HEK293T (cell line): ENCODE results near the gene FERMT1.

Experiments used
- CTCF ChIA-PET: fragments of 350-600 bp; formaldehyde crosslinking; extraction: SDS; loops from one replicate; lab custom pipeline; 2021; ENCODE audit warnings: antibody characterized with exemption, inconsistent platforms; lab: Yijun Ruan, JAX
- POLR2A ChIA-PET: fragments of 350-600 bp; formaldehyde crosslinking; extraction: SDS; loops from one replicate; lab custom pipeline; 2020; ENCODE audit warnings: antibody characterized with exemption, inconsistent platforms; lab: Yijun Ruan, JAX
- DNase-seq: peaks from one replicate; pipeline ENCODE4 v3.0.0; 2012; ENCODE audit warnings: mixed read lengths; ENCODE audit errors: extremely low spot score
- ARNT ChIP-seq: fragments of 450-650 bp; IDR thresholded peaks from 2 replicates; pipeline ENCODE4 v1.6.1; 2017; ENCODE audit warnings: mild to moderate bottlenecking
- BHLHE40 ChIP-seq: fragments of 450-650 bp; IDR thresholded peaks from 2 replicates; pipeline ENCODE4 v1.6.1; 2016; ENCODE audit warnings: mild to moderate bottlenecking, moderate library complexity, borderline replicate concordance
- CTBP1 ChIP-seq: fragments of 450-650 bp; IDR thresholded peaks from 2 replicates; pipeline ENCODE4 v1.6.1; 2016; ENCODE audit warnings: borderline replicate concordance
- ELF4 ChIP-seq: fragments of 450-650 bp; IDR thresholded peaks from 2 replicates; pipeline ENCODE4 v1.6.1; 2017; ENCODE audit warnings: antibody characterized with exemption
- FOXA1 ChIP-seq: fragments of 450-650 bp; IDR thresholded peaks from 2 replicates; pipeline ENCODE4 v1.6.1; 2016; ENCODE audit warnings: mild to moderate bottlenecking
- FOXK2 ChIP-seq: fragments of 450-650 bp; IDR thresholded peaks from 2 replicates; pipeline ENCODE4 v1.6.1; 2016; ENCODE audit warnings: mild to moderate bottlenecking
- FOXM1 ChIP-seq: fragments of 450-650 bp; IDR thresholded peaks from 2 replicates; pipeline ENCODE4 v1.6.1; 2017; ENCODE audit warnings: mild to moderate bottlenecking, borderline replicate concordance
- HDGF ChIP-seq: fragments of 450-650 bp; IDR thresholded peaks from 2 replicates; pipeline ENCODE4 v1.6.1; 2017; ENCODE audit warnings: antibody characterized with exemption, borderline replicate concordance
- L3MBTL2 ChIP-seq: fragments of 450-650 bp; conservative IDR thresholded peaks from 2 replicates; pipeline ENCODE4 v1.6.1; 2016; ENCODE audit warnings: mild to moderate bottlenecking
- LEF1 ChIP-seq: fragments of 450-650 bp; IDR thresholded peaks from 2 replicates; pipeline ENCODE4 v1.6.1; 2017; ENCODE audit warnings: mild to moderate bottlenecking, borderline replicate concordance
- NFRKB ChIP-seq: fragments of 450-650 bp; IDR thresholded peaks from 2 replicates; pipeline ENCODE4 v1.6.1; 2016; ENCODE audit warnings: mild to moderate bottlenecking, moderate library complexity
- SP1 ChIP-seq: fragments of 450-650 bp; IDR thresholded peaks from 2 replicates; pipeline ENCODE4 v1.6.1; 2017
- SUZ12 ChIP-seq: fragments of 450-650 bp; IDR thresholded peaks from 2 replicates; pipeline ENCODE4 v1.6.1; 2016; ENCODE audit warnings: mild to moderate bottlenecking
- TARDBP ChIP-seq: fragments of 450-650 bp; IDR thresholded peaks from 2 replicates; pipeline ENCODE4 v1.6.1; 2016
- ZNF384 ChIP-seq: fragments of 450-650 bp; IDR thresholded peaks from 2 replicates; pipeline ENCODE4 v1.6.1; 2016
- TF ChIP-seq, protein P1 (sequence below): fragments of 450-650 bp; IDR thresholded peaks from 2 replicates; pipeline ENCODE4 v1.6.1; 2016

FERMT1 gene

GRCh38 chr20:6066582-6066981, 56.2 kb downstream of the FERMT1 start:
- TF ChIP-seq ARNT (no peak), HDGF (no peak), FOXK2 (no peak), NFRKB (no peak), FOXM1 (no peak), ELF4 (no peak)
- CTCF ChIA-PET, result no interaction called here
- no peak for DNase-seq
- POLR2A ChIA-PET, result no interaction called here

DNA sequence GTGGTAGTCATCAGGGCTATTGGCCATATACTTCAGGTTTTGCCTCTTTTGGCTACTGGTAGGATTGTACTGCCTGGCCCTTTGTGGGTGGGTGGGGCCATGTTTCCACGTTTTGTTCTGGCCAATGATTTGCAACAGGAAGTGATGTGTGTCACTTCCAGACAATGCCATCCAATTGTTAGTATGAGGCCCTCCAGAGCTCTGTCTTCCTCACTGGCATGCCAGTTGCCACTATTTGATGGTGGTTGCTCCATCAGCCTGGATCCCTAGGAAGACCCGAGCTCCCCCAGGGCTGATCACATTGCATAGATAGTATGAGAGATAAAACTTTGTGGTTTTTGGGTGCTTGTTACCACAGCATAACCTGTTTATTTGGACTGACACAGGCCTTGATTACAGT, 61.3 kb downstream of the FERMT1 start:
- ChIA-PET POLR2A (no interaction called here), CTCF (no interaction called here)
- TF ChIP-seq HDGF (no peak), FOXK2 (no peak), L3MBTL2 (no peak), FOXM1 (no peak), NFRKB (no peak), ELF4 (no peak), BHLHE40 (no peak), FOXA1 (no peak), ARNT (no peak), CTBP1 (no peak), SP1 (no peak), LEF1 (no peak), ZNF384 (no peak), TARDBP (no peak), SUZ12 (no peak)
- TF ChIP-seq, protein P1, sequence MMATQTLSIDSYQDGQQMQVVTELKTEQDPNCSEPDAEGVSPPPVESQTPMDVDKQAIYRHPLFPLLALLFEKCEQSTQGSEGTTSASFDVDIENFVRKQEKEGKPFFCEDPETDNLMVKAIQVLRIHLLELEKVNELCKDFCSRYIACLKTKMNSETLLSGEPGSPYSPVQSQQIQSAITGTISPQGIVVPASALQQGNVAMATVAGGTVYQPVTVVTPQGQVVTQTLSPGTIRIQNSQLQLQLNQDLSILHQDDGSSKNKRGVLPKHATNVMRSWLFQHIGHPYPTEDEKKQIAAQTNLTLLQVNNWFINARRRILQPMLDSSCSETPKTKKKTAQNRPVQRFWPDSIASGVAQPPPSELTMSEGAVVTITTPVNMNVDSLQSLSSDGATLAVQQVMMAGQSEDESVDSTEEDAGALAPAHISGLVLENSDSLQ, result no peak
- no peak for DNase-seq

GRCh38 chr20:6060213-6060612, 62.6 kb downstream of the FERMT1 start:
- ChIA-PET CTCF (no interaction called here), POLR2A (no interaction called here)

DNA sequence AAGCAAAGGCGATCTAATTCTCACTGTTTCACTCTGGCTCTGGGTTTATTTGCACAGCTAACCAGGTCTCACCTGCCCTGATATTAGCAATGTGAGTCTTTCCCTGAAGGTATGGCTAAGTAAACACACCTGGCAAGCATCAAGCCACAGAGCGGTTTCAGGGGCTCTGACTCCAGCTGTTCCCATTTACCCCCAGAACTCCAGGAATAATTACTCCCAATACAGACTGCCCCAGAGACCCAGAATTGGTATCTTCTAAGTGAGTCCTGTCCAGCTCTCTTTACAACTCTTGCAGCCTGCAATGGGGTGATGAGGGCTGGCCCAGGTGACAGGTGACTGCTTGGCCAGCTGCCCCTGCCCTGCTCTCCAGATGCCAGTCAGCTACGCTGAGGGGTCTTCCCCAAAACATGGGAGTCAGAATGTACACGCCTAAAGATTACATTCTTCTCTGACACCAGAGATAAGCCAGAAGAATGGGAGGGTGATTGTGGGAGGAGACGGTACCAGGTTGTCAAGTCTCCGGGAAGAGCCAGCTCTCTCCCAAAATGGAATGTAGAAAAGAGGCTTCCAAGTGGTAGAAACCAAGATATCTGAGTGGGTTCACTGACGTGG, 64.0 kb downstream of the FERMT1 start:
- CTCF ChIA-PET, result interaction anchor here (0.6 kb wide), 1 partner anchor 630 kb away, joined by 9 read pairs; no protein-coding TSS in a partner anchor
- TF ChIP-seq CTBP1 (no peak), SUZ12 (no peak), TARDBP (no peak), FOXK2 (no peak), HDGF (no peak), NFRKB (no peak), L3MBTL2 (no peak), LEF1 (no peak)
- DNase-seq, result no peak
- POLR2A ChIA-PET, result no interaction called here

More at GRCh38 chr20:6060213-6060612, 62.6 kb downstream of the FERMT1 start:
- no peak for TF ChIP-seq BHLHE40
- TF ChIP-seq, protein P1, result no peak
- no peak for TF ChIP-seq TARDBP
- TF ChIP-seq SUZ12, result no peak
- TF ChIP-seq FOXA1, result no peak
- TF ChIP-seq FOXM1, result no peak
- TF ChIP-seq ELF4, result no peak
- no peak for TF ChIP-seq FOXK2
- TF ChIP-seq SP1, result no peak
- TF ChIP-seq LEF1, result no peak
- no peak for TF ChIP-seq CTBP1
- TF ChIP-seq ARNT, result no peak
- DNase-seq, result no peak

DNA sequence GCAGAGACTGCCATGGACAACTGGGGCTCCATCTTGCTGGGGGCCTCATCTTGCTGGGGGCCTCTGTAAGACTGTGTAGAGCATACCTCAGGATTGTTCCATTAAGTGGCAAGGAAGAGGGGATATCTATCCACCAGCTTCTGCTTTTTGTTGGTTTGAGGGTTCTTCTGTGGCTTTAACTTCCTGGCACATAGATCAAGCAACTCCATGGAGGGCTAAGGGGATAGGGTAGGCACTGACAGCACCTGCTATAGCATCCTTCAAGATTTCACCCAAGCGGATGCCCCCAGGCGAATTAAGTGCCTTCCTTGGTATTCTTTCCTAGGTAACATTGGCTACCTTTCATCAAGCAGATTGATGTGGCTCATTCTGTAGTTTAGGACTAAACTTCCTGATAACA, 65.1 kb downstream of the FERMT1 start:
- ChIA-PET POLR2A (no interaction called here), CTCF (no interaction called here)
- TF ChIP-seq SP1 (no peak), LEF1 (no peak), FOXK2 (no peak)
- DNase-seq, result no peak

GRCh38 chr20:6057139-6057538, 65.7 kb downstream of the FERMT1 start:
- TF ChIP-seq LEF1, result no peak
- TF ChIP-seq FOXA1, result no peak
- TF ChIP-seq TARDBP, result no peak
- no peak for TF ChIP-seq ARNT
- TF ChIP-seq ELF4, result no peak
- no peak for TF ChIP-seq L3MBTL2
- TF ChIP-seq, protein P1, result no peak
- CTCF ChIA-PET, result no interaction called here
- DNase-seq, result no peak
- POLR2A ChIA-PET, result no interaction called here

DNA sequence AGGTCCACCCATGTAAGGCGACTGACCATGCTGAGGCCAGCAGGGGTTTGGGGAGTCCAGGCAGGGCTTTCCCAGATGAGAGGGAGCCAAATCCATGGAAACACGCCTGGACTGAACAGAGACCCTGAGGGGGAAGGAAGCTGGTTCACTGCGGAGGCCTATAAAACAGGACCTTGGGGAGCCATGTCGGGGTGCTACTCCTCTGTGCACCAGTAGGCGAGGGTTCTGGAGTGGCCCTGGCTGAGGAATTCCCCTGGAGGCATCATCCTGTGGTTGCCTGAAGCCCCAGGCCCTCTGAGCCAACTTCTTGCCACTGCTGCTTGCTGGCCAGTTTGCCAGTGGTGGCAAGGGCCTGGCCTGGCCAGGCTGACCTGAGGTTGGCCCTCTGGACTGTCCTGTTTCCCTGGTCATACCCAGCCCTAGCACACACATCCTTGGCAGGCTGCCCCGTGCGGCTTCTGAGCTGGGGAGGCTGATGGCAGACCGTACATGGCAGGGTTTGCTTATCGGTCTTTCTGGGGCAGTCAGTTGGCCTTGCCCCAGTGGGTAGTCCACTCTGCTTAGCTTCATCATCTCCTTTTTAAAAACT, 66.8 kb downstream of the FERMT1 start:
- no peak for DNase-seq
- POLR2A ChIA-PET, result no interaction called here
- CTCF ChIA-PET, result interaction anchor here (0.7 kb wide), 1 partner anchor 18 kb away, joined by 3 read pairs; no protein-coding TSS in a partner anchor
- TF ChIP-seq FOXA1 (no peak), FOXM1 (no peak), ELF4 (no peak), LEF1 (no peak), SP1 (no peak), L3MBTL2 (no peak), CTBP1 (no peak), FOXK2 (no peak), ZNF384 (no peak), TARDBP (no peak), NFRKB (no peak), ARNT (no peak), SUZ12 (no peak), BHLHE40 (no peak), HDGF (no peak)
- TF ChIP-seq, protein P1, result no peak
